Liver (tissue), 3 donors: ENCODE results near the gene BTBD8.

ENCODE experiments used
- ATF3 ChIP-seq: IDR thresholded peaks from 2 replicates; pipeline ENCODE4 v1.6.1; 2016; ENCODE audit warnings: antibody characterized with exemption
- CTCF ChIP-seq: fragments of 150-350 bp; IDR thresholded peaks from 2 replicates; pipeline ENCODE4 v1.5.1; 2017; ENCODE audit warnings: improper control_type of control experiment, low read depth, low read length; ENCODE audit not compliant: missing input control
- EGR1 ChIP-seq, 2 donors: IDR thresholded peaks; 2 replicates each; pipeline ENCODE4 v1.6.1; 2016 to 2018; ENCODE audit warnings: antibody characterized with exemption in 2 of 2, low read depth in 2 of 2
- FOXA1 ChIP-seq: IDR thresholded peaks from 2 replicates; pipeline ENCODE4 v1.6.1; 2016; ENCODE audit warnings: antibody characterized with exemption
- GABPA ChIP-seq, 2 donors: IDR thresholded peaks in 1 of 2; conservative IDR thresholded peaks in 1 of 2; 2 replicates each; pipeline ENCODE4 v1.6.1; 2016; ENCODE audit warnings: antibody characterized with exemption in 2 of 2, mild to moderate bottlenecking in 1 of 2, moderate library complexity in 1 of 2
- JUND ChIP-seq, 2 donors: IDR thresholded peaks; 2 replicates each; pipeline ENCODE4 v1.6.1; 2016; ENCODE audit warnings: antibody characterized with exemption in 2 of 2
- MAX ChIP-seq: IDR thresholded peaks from 2 replicates; pipeline ENCODE4 v1.6.1; 2016; ENCODE audit warnings: antibody characterized with exemption
- RAD21 ChIP-seq, 2 donors: IDR thresholded peaks; 2 replicates each; pipeline ENCODE4 v1.6.1; 2016; ENCODE audit warnings: antibody characterized with exemption in 2 of 2, mild to moderate bottlenecking in 2 of 2
- REST ChIP-seq: IDR thresholded peaks from 2 replicates; pipeline ENCODE4 v1.6.1; 2016; ENCODE audit warnings: antibody characterized with exemption, mild to moderate bottlenecking
- TAF1 ChIP-seq: conservative IDR thresholded peaks from 2 replicates; pipeline ENCODE4 v1.6.1; 2016; ENCODE audit warnings: antibody characterized with exemption, mild to moderate bottlenecking
- ZBTB33 ChIP-seq: IDR thresholded peaks from 2 replicates; pipeline ENCODE4 v1.6.1; 2016; ENCODE audit warnings: antibody characterized with exemption
- donor health status: healthy.
- donor health status: healthy.

- TF ChIP-seq TAF1 (no peak), CTCF (no peak), ATF3 (no peak), JUND (IDR thresholded peaks at IDR 0.05) (no peak), GABPA (IDR thresholded peaks at IDR 0.05 in 1 of 2, conservative IDR thresholded peaks at IDR 0.05 in 1 of 2) (no peak), ZBTB33 (no peak), FOXA1 (no peak), REST (no peak), RAD21 (IDR thresholded peaks at IDR 0.05) (no peak), EGR1 (IDR thresholded peaks at IDR 0.05; ENCODE audit: low read depth in 2 of 2) (no peak), MAX (no peak)
Measured at GRCh38 chr1:92084651-92085050, 4.5 kb downstream of the BTBD8 start.
